Psoas muscle (tissue), 8 donors: Measurements from ENCODE around the gene ARIH1. TPM values are rescaled to one million over a fixed set of nuclear protein-coding genes. Genes with fewer than 3 reads are reported as not detected.
A peak's percentile ranks its signal among the peaks of the same experiment; 100 is the strongest.
"Not testable (repeated sequence)": the region's sequence is repeated elsewhere in the genome, so short reads cannot be mapped to it uniquely, and the experiment has no call there.

Experiments used
- ATAC-seq, 4 donors: fragments of 200-7000 bp; cut with Tn5 transposase; one replicate each; pipeline ENCODE4 v1.9.1; 2020; ENCODE audit warnings: moderate library complexity in 3 of 4, mild to moderate bottlenecking in 2 of 4
- DNase-seq, 2 donors: peaks; one replicate each; pipeline ENCODE4 v3.0.0-alpha.2; 2020
- H3K27ac ChIP-seq: fragments of 200-600 bp; one replicate; pipeline ENCODE4 v1.8.0; 2022
- H3K27me3 ChIP-seq, 3 donors: fragments of 200-600 bp in 1 of 3; one replicate each; pipeline versions ENCODE4 v1.6.1 to v1.8.0; 2013 to 2022; ENCODE audit warnings: low read length in 2 of 3, mild to moderate bottlenecking in 2 of 3, moderate library complexity in 1 of 3; ENCODE audit not compliant: insufficient read depth in 3 of 3
- H3K36me3 ChIP-seq, 2 donors: fragments of 200-600 bp in 1 of 2; one replicate each; pipeline versions ENCODE4 v1.6.1 to v1.8.0; 2013 to 2022; ENCODE audit warnings: low read depth in 1 of 2, mild to moderate bottlenecking in 1 of 2, moderate library complexity in 1 of 2; ENCODE audit not compliant: insufficient read depth in 1 of 2
- H3K4me1 ChIP-seq: fragments of 200-600 bp; one replicate; pipeline ENCODE4 v1.8.0; 2022
- H3K4me3 ChIP-seq: fragments of 200-600 bp; one replicate; pipeline ENCODE4 v1.8.0; 2022; ENCODE audit warnings: mild to moderate bottlenecking
- H3K9me3 ChIP-seq: fragments of 200-600 bp; one replicate; pipeline ENCODE4 v1.8.0; 2022
- CTCF ChIP-seq: fragments of 200-600 bp; IDR thresholded peaks from one replicate; pipeline ENCODE4 v1.8.0; 2022; ENCODE audit warnings: antibody characterized with exemption
- WGBS, 3 donors: extraction: QIAGEN DNeasy Blood & Tissue Kit; methylation state at CpG; one replicate each; pipeline versions ENCODE4 v1.1.6 to v1.1.7; 2013; 5-methylcytosine and 5-hydroxymethylcytosine counted together
- intact Hi-C, 2 donors: fragments of 100-400 bp; cut with DNase I; formaldehyde crosslinking; loops; one replicate each; pipeline versions ENCODE4 v1.11.0 to v1.14.2; 2022
- polyA plus RNA-seq, 3 donors: library from polyadenylated mRNA; stranded (reverse); fragments of 200-250 nt; gene quantifications; one replicate each; pipeline ENCODE4 v1.2.3, GENCODE V29; 2013
- total RNA-seq, 4 donors: library from RNA; stranded (reverse); fragmentation: NEBNext Ultra II Directional in 2 of 4; extraction: Animal tissue kit (Norgen Biotek cat#: 25700) in 2 of 4; gene quantifications; one replicate each; pipeline versions ENCODE4 v1.2.1 to v1.2.4, GENCODE V29; 2021 to 2023
- donor health status: healthy with polysubstance abuse.
- donor health status: DM: no; HTN: no; CAD: no; lungs with moderate emphysema.
- donor health status: Bipolar disorder and iron deficiency.
- donor health status: healthy.
- donor health status: DM: yes; HTN: yes; CAD: no.
- donor health status: DM: no; HTN: no; CAD: no.
- donor health status: DM: no; HTN: no; CAD: no.
- donor health status: DM: yes; HTN: yes; CAD: no.

The ARIH1 gene
- total and polyA plus RNA-seq, 7 donors: 35.6 to 253 (median 181) TPM

GRCh38 chr15:72474912-72475628 is 940 bp downstream of the ARIH1 start:
- intact Hi-C loops: loop anchor here (2.0 to 10.0 kb wide), 5 partner anchors 98 to 270 kb away; partner anchors contain the start of genes BBS4 (in 1 of the 2), HEXA (in 1 of the 2), HIGD2B (in 1 of the 2) and PARP6 (in 1 of the 2)
- peak; percentile 48 to 53 (median 51) for ATAC-seq
- H3K27me3 ChIP-seq: no peaks in the 10 kb centered on the region

GRCh38 chr15:72475674-72476073 is 1.5 kb downstream of the ARIH1 start:
- intact Hi-C loops: loop anchor here in 1 of 2 donors (2.0 to 10.0 kb wide), 3 partner anchors 101 to 271 kb away; partner anchors contain the start of genes BBS4 and HIGD2B
- H3K27ac ChIP-seq: peak overlapping the region; percentile 100
- peak overlapping the region; percentile 90 for H3K4me3 ChIP-seq
- WGBS, 3 donors: 3 to 5% (median 4%) methylated on average over 2 of the region's 2 CpGs
- H3K27me3 ChIP-seq: no peaks in the 10 kb centered on the region
- ATAC-seq (no peak), DNase-seq (no peak)
- H3K9me3 ChIP-seq: no peaks in the 10 kb centered on the region
- no peak for TF ChIP-seq CTCF
- H3K36me3 ChIP-seq: peaks cover 3 to 16% of the 10 kb centered on the region in 2 donors
- peaks cover 37% of the 10 kb centered on the region for H3K4me1 ChIP-seq

More at GRCh38 chr15:72474912-72475628, 940 bp downstream of the ARIH1 start:
- H3K36me3 ChIP-seq: peaks cover 3 to 20% of the 10 kb centered on the region in 2 donors
- TF ChIP-seq CTCF: no peak
- H3K4me1 ChIP-seq: peaks cover 31% of the 10 kb centered on the region
- DNase-seq: peak; percentile 80 to 89
- peak overlapping the region; percentile 100 for H3K27ac ChIP-seq
- 0% methylated on average over 35 to 42 of the region's 42 CpGs for WGBS, 3 donors
- no peaks in the 10 kb centered on the region for H3K9me3 ChIP-seq
- H3K4me3 ChIP-seq: peak overlapping the region; percentile 90

GRCh38 chr15:72476330-72476729 is 2.2 kb downstream of the ARIH1 start:
- peak overlapping the region; percentile 90 for H3K4me3 ChIP-seq
- intact Hi-C loops: loop anchor here in 1 of 2 donors (10.0 kb wide), 2 partner anchors 208 to 272 kb away; partner anchors contain the start of genes BBS4 and HIGD2B
- H3K9me3 ChIP-seq, ATAC-seq, H3K36me3 ChIP-seq, DNase-seq, H3K27me3 ChIP-seq: not testable (repeated sequence)
- H3K4me1 ChIP-seq: peaks cover 43% of the 10 kb centered on the region
- 85 to 89% (median 87%) methylated on average over 16 of the region's 16 CpGs for WGBS, 3 donors
- H3K27ac ChIP-seq: peak overlapping the region; percentile 100

GRCh38 chr15:72481015-72481659 is 7.0 kb downstream of the ARIH1 start:
- Histone ChIP-seq H3K4me3 (no peak overlapping the region), H3K9me3 (no peaks in the 10 kb centered on the region), H3K36me3 (peaks cover 0 to 3% of the 10 kb centered on the region in 2 donors), H3K4me1 (peaks cover 63% of the 10 kb centered on the region), H3K27ac (peak overlapping the region; percentile 61), H3K27me3 (no peaks in the 10 kb centered on the region)
- intact Hi-C loops: no loop called here
- ATAC-seq: peak; percentile 86 to 93 (median 88)
- peak; percentile 54 to 84 for DNase-seq
- 28 to 50% (median 36%) methylated on average over 3 of the region's 3 CpGs for WGBS, 3 donors
- TF ChIP-seq CTCF: no peak

- TF ChIP-seq CTCF: no peak
- DNase-seq (no peak), ATAC-seq (no peak)
- H3K36me3 ChIP-seq: peaks cover 0 to 3% of the 10 kb centered on the region in 2 donors
- H3K9me3 ChIP-seq: no peaks in the 10 kb centered on the region
- intact Hi-C loops: no loop called here
- peak overlapping the region; percentile 61 for H3K27ac ChIP-seq
- H3K27me3 ChIP-seq: no peaks in the 10 kb centered on the region
- H3K4me3 ChIP-seq: no peak overlapping the region
- peaks cover 63% of the 10 kb centered on the region for H3K4me1 ChIP-seq
Measured at GRCh38 chr15:72482275-72482674, 8.1 kb downstream of the ARIH1 start.
